Breast epithelium (tissue), 3 donors: ENCODE results near the gene NMT2.

ENCODE experiments used
- CTCF ChIP-seq, 3 donors: fragments of 450-650 bp; IDR thresholded peaks; one replicate each; pipeline ENCODE4 v1.5.1; 2016 to 2017; ENCODE audit warnings: antibody characterized with exemption in 3 of 3, mild to moderate bottlenecking in 3 of 3, moderate library complexity in 3 of 3
- POLR2A ChIP-seq: fragments of 450-650 bp; IDR thresholded peaks from one replicate; pipeline ENCODE4 v1.6.1; 2016; ENCODE audit warnings: antibody characterized with exemption, mild to moderate bottlenecking, moderate library complexity
- POLR2AphosphoS5 ChIP-seq, 3 donors: sonication (generic); formaldehyde crosslinking; IDR thresholded peaks; one replicate each; pipeline ENCODE4 v1.6.1; 2017; ENCODE audit warnings: antibody characterized with exemption in 3 of 3

- no peak for TF ChIP-seq CTCF (IDR thresholded peaks at IDR 0.05)
- TF ChIP-seq POLR2AphosphoS5 (IDR thresholded peaks at IDR 0.05): no peak
- TF ChIP-seq POLR2A: no peak
These were observed 65.0 kb downstream of the NMT2 start for GRCh38 chr10:15103513-15103912.
